Measurements from ENCODE around the gene SHOC2. TPM values are rescaled to one million over a fixed set of nuclear protein-coding genes. Genes with fewer than 3 reads are reported as not detected.

Gene SHOC2
- total and polyA plus RNA-seq, 9 donors: 23.6 to 32.0 (median 28.3) TPM

DNA sequence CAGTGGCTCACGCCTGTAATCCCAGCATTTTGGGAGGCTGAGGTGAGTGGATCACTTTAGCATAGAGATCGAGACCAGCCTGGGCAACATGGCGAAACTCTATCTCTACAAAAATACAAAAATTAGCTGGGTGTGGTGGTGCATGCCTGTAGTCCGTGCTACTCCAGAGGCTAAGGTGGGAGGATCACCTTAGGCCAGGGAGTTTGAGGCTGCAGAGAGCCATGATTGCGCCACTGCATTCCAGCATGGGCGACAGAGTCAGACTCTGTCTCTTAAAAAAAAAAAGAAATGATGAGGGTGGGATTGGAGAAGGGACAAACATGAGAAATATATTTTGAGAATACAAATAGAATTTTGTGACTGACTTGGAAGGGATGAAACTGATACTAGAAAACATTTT is 76.9 kb downstream of the SHOC2 start:
- H3K4me3 ChIP-seq (ENCODE audit: low read length): no peak overlapping the region
- H3K4me1 ChIP-seq (ENCODE audit: control insufficient read depth, insufficient read depth, low read length): no peaks in the 10 kb centered on the region
- WGBS (ENCODE audit: insufficient coverage): 88% methylated on average over 4 of the region's 6 CpGs
- no peak for DNase-seq
- no peak overlapping the region for H3K27ac ChIP-seq (ENCODE audit: low read length)
- no peaks in the 10 kb centered on the region for H3K27me3 ChIP-seq (ENCODE audit: control insufficient read depth, insufficient read depth, low read length)
- peaks cover under 1% of the 10 kb centered on the region for H3K36me3 ChIP-seq (ENCODE audit: control insufficient read depth, insufficient read depth, low read length)
- no peaks in the 10 kb centered on the region for H3K9me3 ChIP-seq (replicated peaks; ENCODE audit: control insufficient read depth, low read depth, low read length)

- no peak overlapping the region for H3K4me3 ChIP-seq (ENCODE audit: low read length)
- no CpG with 5 or more reads among the region's 1 CpG for WGBS (ENCODE audit: insufficient coverage)
- H3K27ac ChIP-seq (ENCODE audit: low read length): no peak overlapping the region
- no peaks in the 10 kb centered on the region for H3K4me1 ChIP-seq (ENCODE audit: control insufficient read depth, insufficient read depth, low read length)
- no peak for DNase-seq
- peaks cover 13% of the 10 kb centered on the region for H3K36me3 ChIP-seq (ENCODE audit: control insufficient read depth, insufficient read depth, low read length)
- H3K9me3 ChIP-seq (replicated peaks; ENCODE audit: control insufficient read depth, low read depth, low read length): no peaks in the 10 kb centered on the region
- no peaks in the 10 kb centered on the region for H3K27me3 ChIP-seq (ENCODE audit: control insufficient read depth, insufficient read depth, low read length)
These were observed 84.6 kb downstream of the SHOC2 start for GRCh38 chr10:111004016-111004415.

GRCh38 chr10:111007486-111007885 is 88.1 kb downstream of the SHOC2 start:
- Histone ChIP-seq H3K36me3 (ENCODE audit: control insufficient read depth, insufficient read depth, low read length) (peaks cover 9% of the 10 kb centered on the region), H3K27me3 (ENCODE audit: control insufficient read depth, insufficient read depth, low read length) (no peaks in the 10 kb centered on the region)

GRCh38 chr10:111015181-111015580 is 95.8 kb downstream of the SHOC2 start:
- Histone ChIP-seq H3K4me1 (ENCODE audit: control insufficient read depth, insufficient read depth, low read length) (no peaks in the 10 kb centered on the region), H3K9me3 (replicated peaks; ENCODE audit: control insufficient read depth, low read depth, low read length) (no peaks in the 10 kb centered on the region), H3K36me3 (ENCODE audit: control insufficient read depth, insufficient read depth, low read length) (peaks cover 6% of the 10 kb centered on the region), H3K27ac (ENCODE audit: low read length) (no peak overlapping the region), H3K27me3 (ENCODE audit: control insufficient read depth, insufficient read depth, low read length) (no peaks in the 10 kb centered on the region), H3K4me3 (ENCODE audit: low read length) (no peak overlapping the region)
- 100% methylated on average over 1 of the region's 1 CpG for WGBS (ENCODE audit: insufficient coverage)
- no peak for DNase-seq

More at GRCh38 chr10:111007486-111007885, 88.1 kb downstream of the SHOC2 start:
- Histone ChIP-seq H3K4me3 (ENCODE audit: low read length) (no peak overlapping the region), H3K4me1 (ENCODE audit: control insufficient read depth, insufficient read depth, low read length) (no peaks in the 10 kb centered on the region), H3K9me3 (replicated peaks; ENCODE audit: control insufficient read depth, low read depth, low read length) (no peaks in the 10 kb centered on the region), H3K27ac (ENCODE audit: low read length) (no peak overlapping the region)
- WGBS (ENCODE audit: insufficient coverage): no CpG with 5 or more reads among the region's 2 CpGs
- no peak for DNase-seq

GRCh38 chr10:111017098-111017497 is 97.7 kb downstream of the SHOC2 start:
- no CpG with 5 or more reads among the region's 2 CpGs for WGBS (ENCODE audit: insufficient coverage)
- Histone ChIP-seq H3K9me3 (replicated peaks; ENCODE audit: control insufficient read depth, low read depth, low read length) (no peaks in the 10 kb centered on the region), H3K27me3 (ENCODE audit: control insufficient read depth, insufficient read depth, low read length) (no peaks in the 10 kb centered on the region), H3K4me3 (ENCODE audit: low read length) (no peak overlapping the region), H3K27ac (ENCODE audit: low read length) (no peak overlapping the region), H3K36me3 (ENCODE audit: control insufficient read depth, insufficient read depth, low read length) (peaks cover 4% of the 10 kb centered on the region), H3K4me1 (ENCODE audit: control insufficient read depth, insufficient read depth, low read length) (no peaks in the 10 kb centered on the region)
- no peak for DNase-seq

- peaks cover 6% of the 10 kb centered on the region for H3K36me3 ChIP-seq (ENCODE audit: control insufficient read depth, insufficient read depth, low read length)
- H3K9me3 ChIP-seq (replicated peaks; ENCODE audit: control insufficient read depth, low read depth, low read length): peaks cover 2% of the 10 kb centered on the region
- DNase-seq: peak; percentile 8
- no peaks in the 10 kb centered on the region for H3K4me1 ChIP-seq (ENCODE audit: control insufficient read depth, insufficient read depth, low read length)
- H3K27me3 ChIP-seq (ENCODE audit: control insufficient read depth, insufficient read depth, low read length): no peaks in the 10 kb centered on the region
- no peak overlapping the region for H3K27ac ChIP-seq (ENCODE audit: low read length)
- no peak overlapping the region for H3K4me3 ChIP-seq (ENCODE audit: low read length)
These were observed 98.6 kb downstream of the SHOC2 start for GRCh38 chr10:111018021-111018420.

DNA sequence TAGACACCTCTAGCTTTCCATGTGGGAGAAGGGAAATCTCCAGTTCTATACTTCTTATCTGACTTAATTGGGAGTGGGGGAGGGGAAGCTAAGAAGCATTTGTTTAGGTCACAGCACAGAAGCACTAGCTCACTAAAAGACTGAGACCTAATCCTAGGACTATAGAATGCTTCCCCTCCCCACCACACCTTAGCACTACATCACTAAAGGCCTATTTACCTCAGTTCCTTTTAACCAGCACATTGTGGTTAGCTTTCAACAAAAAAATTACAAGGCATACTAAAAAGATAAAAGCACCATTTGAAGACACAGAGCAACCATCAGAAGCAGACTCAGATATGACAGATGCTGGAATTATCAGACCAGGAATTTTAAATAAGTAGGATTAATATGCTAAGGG is 103.7 kb downstream of the SHOC2 start:
- Histone ChIP-seq H3K9me3 (replicated peaks; ENCODE audit: control insufficient read depth, low read depth, low read length) (peaks cover 2% of the 10 kb centered on the region), H3K36me3 (ENCODE audit: control insufficient read depth, insufficient read depth, low read length) (peaks cover 4% of the 10 kb centered on the region), H3K4me1 (ENCODE audit: control insufficient read depth, insufficient read depth, low read length) (no peaks in the 10 kb centered on the region), H3K27ac (ENCODE audit: low read length) (no peak overlapping the region), H3K27me3 (ENCODE audit: control insufficient read depth, insufficient read depth, low read length) (no peaks in the 10 kb centered on the region), H3K4me3 (ENCODE audit: low read length) (no peak overlapping the region)
- no peak for DNase-seq

DNA sequence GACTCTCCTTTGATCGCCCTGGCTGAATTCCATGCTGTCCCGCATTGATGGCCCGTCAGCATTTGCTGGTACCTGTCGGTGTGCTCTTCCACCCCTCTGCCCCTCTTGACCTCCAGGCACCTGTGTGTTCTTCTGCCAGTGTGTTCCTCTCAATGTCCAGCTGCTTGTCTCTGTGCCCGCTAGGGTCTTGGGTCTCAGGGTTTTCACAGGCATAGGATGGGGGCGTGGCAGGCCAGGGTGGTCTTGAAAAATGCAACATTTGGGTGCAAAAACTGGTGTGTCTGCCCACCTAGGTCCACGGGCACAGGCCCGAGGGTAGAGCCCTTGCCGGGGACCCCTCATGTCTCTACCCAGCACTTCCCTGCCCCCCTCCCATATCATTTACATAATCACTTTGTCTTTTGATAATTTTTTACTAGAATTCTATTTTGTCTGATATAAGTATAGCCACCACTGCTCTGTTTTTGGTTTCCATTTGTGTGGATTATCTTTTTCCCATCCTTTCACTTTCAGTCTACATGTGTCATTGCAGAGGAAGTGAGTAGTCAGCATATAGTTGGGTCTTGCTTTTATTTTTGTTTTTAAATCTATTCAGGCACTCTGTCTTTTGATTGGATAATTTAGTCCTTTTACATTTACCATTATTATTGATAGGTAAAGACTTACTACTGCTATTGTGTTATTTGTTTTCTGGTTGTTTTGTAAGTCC is 110.8 kb downstream of the SHOC2 start:
- Histone ChIP-seq H3K27ac (ENCODE audit: low read length) (no peak overlapping the region), H3K4me3 (ENCODE audit: low read length) (no peak overlapping the region), H3K27me3 (ENCODE audit: control insufficient read depth, insufficient read depth, low read length) (no peaks in the 10 kb centered on the region), H3K36me3 (ENCODE audit: control insufficient read depth, insufficient read depth, low read length) (no peaks in the 10 kb centered on the region), H3K9me3 (replicated peaks; ENCODE audit: control insufficient read depth, low read depth, low read length) (peaks cover 12% of the 10 kb centered on the region), H3K4me1 (ENCODE audit: control insufficient read depth, insufficient read depth, low read length) (no peaks in the 10 kb centered on the region)
- DNase-seq: no peak
- 87% methylated on average over 6 of the region's 9 CpGs for WGBS (ENCODE audit: insufficient coverage)

- Histone ChIP-seq H3K27me3 (ENCODE audit: control insufficient read depth, insufficient read depth, low read length) (no peaks in the 10 kb centered on the region), H3K27ac (ENCODE audit: low read length) (no peak overlapping the region), H3K9me3 (replicated peaks; ENCODE audit: control insufficient read depth, low read depth, low read length) (peaks cover 23% of the 10 kb centered on the region), H3K36me3 (ENCODE audit: control insufficient read depth, insufficient read depth, low read length) (no peaks in the 10 kb centered on the region), H3K4me1 (ENCODE audit: control insufficient read depth, insufficient read depth, low read length) (no peaks in the 10 kb centered on the region), H3K4me3 (ENCODE audit: low read length) (no peak overlapping the region)
- WGBS (ENCODE audit: insufficient coverage): no CpG with 5 or more reads among the region's 2 CpGs
- DNase-seq: no peak
These were observed 115.3 kb downstream of the SHOC2 start for GRCh38 chr10:111034598-111035310.

- Histone ChIP-seq H3K27ac (ENCODE audit: low read length) (no peak overlapping the region), H3K4me3 (ENCODE audit: low read length) (no peak overlapping the region), H3K9me3 (replicated peaks; ENCODE audit: control insufficient read depth, low read depth, low read length) (peaks cover 28% of the 10 kb centered on the region), H3K4me1 (ENCODE audit: control insufficient read depth, insufficient read depth, low read length) (no peaks in the 10 kb centered on the region), H3K27me3 (ENCODE audit: control insufficient read depth, insufficient read depth, low read length) (no peaks in the 10 kb centered on the region), H3K36me3 (ENCODE audit: control insufficient read depth, insufficient read depth, low read length) (no peaks in the 10 kb centered on the region)
- no peak for DNase-seq
These were observed 116.1 kb downstream of the SHOC2 start for GRCh38 chr10:111035542-111035941.

Data from muscle of leg (tissue), 11 donors.